ENCODE measurements around the gene DSG2.

The DSG2 gene

DNA sequence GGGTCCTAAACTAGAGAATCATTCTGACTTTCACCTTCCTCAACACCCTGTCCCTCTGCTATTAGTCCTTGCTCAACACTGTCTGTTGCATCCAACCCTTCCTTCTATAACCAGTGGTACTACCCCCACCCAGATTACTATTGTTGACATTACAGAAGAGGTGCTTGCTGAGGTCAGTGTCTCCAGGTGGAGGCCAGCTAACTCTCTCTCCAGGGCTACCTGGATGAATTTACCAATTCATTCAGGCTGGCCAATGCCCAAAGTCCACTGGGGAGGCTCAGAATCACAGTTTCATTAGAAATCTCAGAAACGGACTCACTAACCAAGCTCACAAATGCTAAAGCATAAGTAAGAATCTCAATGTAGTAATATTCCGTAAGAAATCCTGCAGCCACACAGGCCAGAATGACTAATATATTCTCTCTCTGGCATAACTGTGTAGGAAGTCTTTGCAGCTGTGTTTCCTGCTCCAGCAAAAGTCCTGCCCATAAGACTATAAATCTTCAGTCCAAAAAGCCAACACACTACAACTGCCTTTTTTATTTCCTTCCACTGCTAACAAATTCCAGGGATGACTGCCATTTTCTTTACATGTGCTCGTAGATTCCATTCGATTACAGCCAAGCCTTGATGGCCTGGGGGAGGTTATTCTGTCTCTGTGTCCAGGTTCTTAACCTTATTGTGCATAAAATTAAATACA is 83.7 kb downstream of the DSG2 start:
- H3K4me1 Mint-ChIP-seq (ENCODE audit: low read depth) = no peaks in the 10 kb centered on the region
- DNase-seq = no peak
- no peak overlapping the region for H3K27ac Mint-ChIP-seq
- H3K4me3 Mint-ChIP-seq = no peak overlapping the region
- H3K9me3 Mint-ChIP-seq = no peaks in the 10 kb centered on the region
- no peaks in the 10 kb centered on the region for H3K36me3 Mint-ChIP-seq (ENCODE audit: low read depth)
- H3K27me3 Mint-ChIP-seq = no peaks in the 10 kb centered on the region

DNA sequence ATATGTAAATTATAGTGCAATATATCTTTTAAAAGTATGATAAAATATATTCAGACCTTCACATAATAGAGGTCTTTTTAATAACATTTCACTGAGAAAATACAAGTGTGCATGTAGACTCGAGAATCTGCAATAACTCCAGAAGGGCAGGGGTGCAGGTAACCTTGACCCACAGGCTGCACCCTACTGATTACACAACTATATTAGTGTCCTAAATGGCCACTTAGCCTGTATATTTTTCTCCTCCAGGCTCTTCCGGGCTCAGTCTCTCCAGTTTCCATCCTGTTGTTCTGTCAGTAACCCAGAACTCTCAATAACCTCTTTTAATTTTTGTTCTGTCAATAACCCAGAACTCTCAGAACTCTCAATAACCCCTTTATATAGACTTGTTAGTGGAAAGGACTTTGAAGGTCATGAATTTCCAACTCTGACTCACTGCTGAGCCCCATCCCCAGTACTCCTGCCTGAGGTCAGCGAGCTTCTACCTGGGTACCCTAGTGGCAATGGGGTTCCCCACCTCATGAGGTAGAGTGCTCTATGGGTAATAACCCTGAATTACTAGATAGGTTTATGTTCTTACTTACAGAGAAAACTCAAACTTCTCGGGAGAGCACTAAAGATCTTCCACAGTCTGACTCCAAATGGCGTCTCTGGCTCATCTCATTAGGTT is 85.3 kb downstream of the DSG2 start:
- Mint-ChIP-seq H3K4me1 (ENCODE audit: low read depth) (no peaks in the 10 kb centered on the region), H3K9me3 (no peaks in the 10 kb centered on the region), H3K36me3 (ENCODE audit: low read depth) (no peaks in the 10 kb centered on the region), H3K4me3 (no peak overlapping the region), H3K27me3 (no peaks in the 10 kb centered on the region), H3K27ac (no peak overlapping the region)
- no peak for DNase-seq

DNA sequence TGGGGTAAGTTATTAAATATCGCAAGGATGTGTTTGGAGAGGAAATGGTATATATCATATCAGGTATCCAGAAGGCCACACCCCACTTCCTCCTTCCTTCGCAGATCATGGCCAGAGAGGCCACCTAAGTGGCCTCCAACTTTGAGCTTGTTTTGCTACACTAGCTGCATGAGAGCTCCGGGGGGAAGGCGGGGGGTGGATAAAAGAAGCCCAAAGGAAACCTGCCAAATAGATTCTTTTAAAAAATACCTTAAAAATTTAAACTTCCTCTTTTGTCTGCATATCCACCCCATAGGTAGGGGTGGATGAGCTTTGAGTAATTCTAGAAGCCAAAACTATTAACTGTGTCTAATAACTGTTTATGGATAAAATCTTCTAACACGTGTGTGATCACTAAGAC is 88.0 kb downstream of the DSG2 start:
- Mint-ChIP-seq H3K27me3 (peaks cover 7% of the 10 kb centered on the region), H3K27ac (no peak overlapping the region), H3K4me1 (ENCODE audit: low read depth) (no peaks in the 10 kb centered on the region), H3K4me3 (no peak overlapping the region), H3K36me3 (ENCODE audit: low read depth) (no peaks in the 10 kb centered on the region), H3K9me3 (no peaks in the 10 kb centered on the region)
- DNase-seq = no peak

DNA sequence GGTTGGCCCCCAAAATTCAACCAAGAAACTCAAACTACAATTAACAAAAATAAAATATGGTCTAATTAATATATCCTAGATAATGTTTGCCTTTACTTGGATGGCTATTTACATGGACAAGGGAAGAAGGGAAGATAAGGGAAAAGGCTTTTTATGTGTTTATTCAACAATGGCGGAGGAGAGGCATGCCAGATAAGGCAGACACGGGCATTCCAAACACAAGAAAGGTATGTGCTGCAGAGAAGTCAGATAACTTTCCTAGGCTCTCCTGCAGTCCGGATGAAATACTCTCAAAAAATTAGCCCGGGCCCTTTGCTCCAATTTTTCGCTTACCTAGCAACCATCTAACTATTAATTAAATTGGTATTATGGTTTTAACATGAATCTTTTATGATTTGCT is 88.6 kb downstream of the DSG2 start:
- no peak overlapping the region for H3K4me3 Mint-ChIP-seq
- DNase-seq = no peak
- H3K27me3 Mint-ChIP-seq = peaks cover 12% of the 10 kb centered on the region
- no peaks in the 10 kb centered on the region for H3K4me1 Mint-ChIP-seq (ENCODE audit: low read depth)
- no peaks in the 10 kb centered on the region for H3K36me3 Mint-ChIP-seq (ENCODE audit: low read depth)
- H3K9me3 Mint-ChIP-seq = no peaks in the 10 kb centered on the region
- H3K27ac Mint-ChIP-seq = no peak overlapping the region

DNA sequence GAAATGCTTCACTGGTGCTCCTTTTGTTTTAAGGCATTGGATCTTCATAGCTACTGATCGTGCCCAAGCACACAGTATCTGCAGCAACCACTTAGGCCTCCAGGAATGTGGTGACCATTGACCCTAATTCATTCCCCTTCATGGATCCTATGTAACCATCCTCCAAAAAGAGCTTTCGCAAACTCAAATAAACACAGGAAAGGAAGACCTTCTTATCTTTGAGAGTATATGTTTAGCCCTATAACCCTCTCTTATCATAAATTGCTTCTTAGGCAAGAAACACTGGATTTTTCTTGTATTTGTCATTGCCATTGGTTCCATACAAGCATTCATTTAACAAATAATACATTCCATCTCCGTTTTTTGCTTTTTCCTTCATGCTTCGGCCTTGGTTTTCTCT is 89.6 kb downstream of the DSG2 start:
- Mint-ChIP-seq H3K4me1 (ENCODE audit: low read depth) (no peaks in the 10 kb centered on the region), H3K9me3 (no peaks in the 10 kb centered on the region), H3K27ac (no peak overlapping the region), H3K4me3 (no peak overlapping the region), H3K36me3 (ENCODE audit: low read depth) (no peaks in the 10 kb centered on the region), H3K27me3 (peaks cover 13% of the 10 kb centered on the region)
- no peak for DNase-seq

DNA sequence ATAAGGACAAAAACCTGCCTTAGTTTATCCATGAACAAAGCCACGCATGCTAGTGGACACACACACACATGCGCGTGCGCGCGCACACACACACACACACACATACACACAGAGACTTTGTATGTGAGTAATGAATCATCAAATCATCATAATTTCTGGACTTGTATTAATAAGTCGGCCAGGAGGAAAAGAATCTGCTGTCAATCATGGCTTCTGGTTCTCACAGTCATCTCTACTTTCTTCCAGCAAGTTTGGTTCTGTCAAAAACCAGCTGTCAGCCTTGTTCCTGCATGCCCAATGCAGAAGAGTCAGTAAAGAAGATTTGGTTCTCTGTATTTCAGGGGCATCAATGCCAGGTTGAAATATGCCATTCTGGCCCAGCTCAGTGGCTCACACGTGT is 92.6 kb downstream of the DSG2 start:
- Mint-ChIP-seq H3K4me1 (ENCODE audit: low read depth) (no peaks in the 10 kb centered on the region), H3K4me3 (no peak overlapping the region), H3K9me3 (no peaks in the 10 kb centered on the region), H3K27ac (no peak overlapping the region), H3K27me3 (peaks cover 13% of the 10 kb centered on the region), H3K36me3 (ENCODE audit: low read depth) (no peaks in the 10 kb centered on the region)
- DNase-seq = no peak

DNA sequence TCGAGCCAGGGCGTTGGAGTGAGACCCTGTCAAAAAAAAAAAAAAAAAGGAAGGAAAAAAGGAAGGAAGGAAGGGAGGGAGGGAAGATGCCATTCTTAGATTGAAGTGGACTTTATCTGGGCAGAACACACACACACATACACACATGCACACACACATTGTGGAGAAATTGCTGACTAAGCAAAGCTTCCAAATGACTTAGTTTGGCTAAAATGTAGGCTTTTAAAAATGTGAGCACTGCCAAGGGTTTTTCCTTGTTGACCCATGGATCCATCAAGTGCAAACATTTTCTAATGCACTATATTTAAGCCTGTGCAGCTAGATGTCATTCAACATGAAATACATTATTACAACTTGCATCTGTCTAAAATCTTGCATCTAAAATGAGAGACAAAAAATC is 93.1 kb downstream of the DSG2 start:
- no peak for DNase-seq
- Mint-ChIP-seq H3K9me3 (no peaks in the 10 kb centered on the region), H3K4me1 (ENCODE audit: low read depth) (no peaks in the 10 kb centered on the region), H3K36me3 (ENCODE audit: low read depth) (no peaks in the 10 kb centered on the region), H3K27ac (no peak overlapping the region), H3K27me3 (peaks cover 13% of the 10 kb centered on the region), H3K4me3 (no peak overlapping the region)

DNA sequence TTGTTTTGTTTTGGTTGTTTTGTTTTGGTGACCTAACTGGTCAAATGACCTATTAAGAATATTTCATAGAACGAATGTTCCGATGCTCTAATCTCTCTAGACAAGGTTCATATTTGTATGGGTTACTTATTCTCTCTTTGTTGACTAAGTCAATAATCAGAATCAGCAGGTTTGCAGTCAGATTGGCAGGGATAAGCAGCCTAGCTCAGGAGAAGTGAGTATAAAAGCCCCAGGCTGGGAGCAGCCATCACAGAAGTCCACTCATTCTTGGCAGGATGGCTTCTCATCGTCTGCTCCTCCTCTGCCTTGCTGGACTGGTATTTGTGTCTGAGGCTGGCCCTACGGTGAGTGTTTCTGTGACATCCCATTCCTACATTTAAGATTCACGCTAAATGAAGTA is 93.7 kb downstream of the DSG2 start, which contains the start of gene TTR:
Gene TTR (plus strand): TSS at position 250 of the 400 bp plus-strand sequence. CDS start 26 bp downstream, at position 276.
- DNase-seq = no peak
- H3K27ac Mint-ChIP-seq = no peak within 1 kb of the TSS
- H3K9me3 Mint-ChIP-seq = no peaks in the 10 kb centered on the region

DNA sequence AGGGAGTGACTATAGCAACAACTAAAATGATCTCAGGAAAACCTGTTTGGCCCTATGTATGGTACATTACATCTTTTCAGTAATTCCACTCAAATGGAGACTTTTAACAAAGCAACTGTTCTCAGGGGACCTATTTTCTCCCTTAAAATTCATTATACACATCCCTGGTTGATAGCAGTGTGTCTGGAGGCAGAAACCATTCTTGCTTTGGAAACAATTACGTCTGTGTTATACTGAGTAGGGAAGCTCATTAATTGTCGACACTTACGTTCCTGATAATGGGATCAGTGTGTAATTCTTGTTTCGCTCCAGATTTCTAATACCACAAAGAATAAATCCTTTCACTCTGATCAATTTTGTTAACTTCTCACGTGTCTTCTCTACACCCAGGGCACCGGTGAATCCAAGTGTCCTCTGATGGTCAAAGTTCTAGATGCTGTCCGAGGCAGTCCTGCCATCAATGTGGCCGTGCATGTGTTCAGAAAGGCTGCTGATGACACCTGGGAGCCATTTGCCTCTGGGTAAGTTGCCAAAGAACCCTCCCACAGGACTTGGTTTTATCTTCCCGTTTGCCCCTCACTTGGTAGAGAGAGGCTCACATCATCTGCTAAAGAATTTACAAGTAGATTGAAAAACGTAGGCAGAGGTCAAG is 94.7 kb downstream of the DSG2 start:
- no peaks in the 10 kb centered on the region for H3K4me1 Mint-ChIP-seq (ENCODE audit: low read depth)
- no peaks in the 10 kb centered on the region for H3K9me3 Mint-ChIP-seq
- H3K4me3 Mint-ChIP-seq = no peak overlapping the region
- H3K27ac Mint-ChIP-seq = no peak overlapping the region
- peaks cover 13% of the 10 kb centered on the region for H3K27me3 Mint-ChIP-seq
- no peak for DNase-seq
- no peaks in the 10 kb centered on the region for H3K36me3 Mint-ChIP-seq (ENCODE audit: low read depth)

More for the DNA sequence above, 93.7 kb downstream of the DSG2 start, which contains the start of gene TTR:
- H3K4me3 Mint-ChIP-seq = no peak within 1 kb of the TSS
- peaks cover 13% of the 10 kb centered on the region for H3K27me3 Mint-ChIP-seq
- H3K4me1 Mint-ChIP-seq (ENCODE audit: low read depth) = no peaks in the 10 kb centered on the region
- no peaks in the 10 kb centered on the region for H3K36me3 Mint-ChIP-seq (ENCODE audit: low read depth)

DNA sequence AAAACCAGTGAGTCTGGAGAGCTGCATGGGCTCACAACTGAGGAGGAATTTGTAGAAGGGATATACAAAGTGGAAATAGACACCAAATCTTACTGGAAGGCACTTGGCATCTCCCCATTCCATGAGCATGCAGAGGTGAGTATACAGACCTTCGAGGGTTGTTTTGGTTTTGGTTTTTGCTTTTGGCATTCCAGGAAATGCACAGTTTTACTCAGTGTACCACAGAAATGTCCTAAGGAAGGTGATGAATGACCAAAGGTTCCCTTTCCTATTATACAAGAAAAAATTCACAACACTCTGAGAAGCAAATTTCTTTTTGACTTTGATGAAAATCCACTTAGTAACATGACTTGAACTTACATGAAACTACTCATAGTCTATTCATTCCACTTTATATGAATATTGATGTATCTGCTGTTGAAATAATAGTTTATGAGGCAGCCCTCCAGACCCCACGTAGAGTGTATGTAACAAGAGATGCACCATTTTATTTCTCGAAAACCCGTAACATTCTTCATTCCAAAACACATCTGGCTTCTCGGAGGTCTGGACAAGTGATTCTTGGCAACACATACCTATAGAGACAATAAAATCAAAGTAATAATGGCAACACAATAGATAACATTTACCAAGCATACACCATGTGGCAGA is 97.3 kb downstream of the DSG2 start:
- Mint-ChIP-seq H3K27ac (no peak overlapping the region), H3K36me3 (ENCODE audit: low read depth) (no peaks in the 10 kb centered on the region), H3K9me3 (no peaks in the 10 kb centered on the region), H3K4me1 (ENCODE audit: low read depth) (no peaks in the 10 kb centered on the region), H3K4me3 (no peak overlapping the region), H3K27me3 (peaks cover 12% of the 10 kb centered on the region)
- no peak for DNase-seq

DNA sequence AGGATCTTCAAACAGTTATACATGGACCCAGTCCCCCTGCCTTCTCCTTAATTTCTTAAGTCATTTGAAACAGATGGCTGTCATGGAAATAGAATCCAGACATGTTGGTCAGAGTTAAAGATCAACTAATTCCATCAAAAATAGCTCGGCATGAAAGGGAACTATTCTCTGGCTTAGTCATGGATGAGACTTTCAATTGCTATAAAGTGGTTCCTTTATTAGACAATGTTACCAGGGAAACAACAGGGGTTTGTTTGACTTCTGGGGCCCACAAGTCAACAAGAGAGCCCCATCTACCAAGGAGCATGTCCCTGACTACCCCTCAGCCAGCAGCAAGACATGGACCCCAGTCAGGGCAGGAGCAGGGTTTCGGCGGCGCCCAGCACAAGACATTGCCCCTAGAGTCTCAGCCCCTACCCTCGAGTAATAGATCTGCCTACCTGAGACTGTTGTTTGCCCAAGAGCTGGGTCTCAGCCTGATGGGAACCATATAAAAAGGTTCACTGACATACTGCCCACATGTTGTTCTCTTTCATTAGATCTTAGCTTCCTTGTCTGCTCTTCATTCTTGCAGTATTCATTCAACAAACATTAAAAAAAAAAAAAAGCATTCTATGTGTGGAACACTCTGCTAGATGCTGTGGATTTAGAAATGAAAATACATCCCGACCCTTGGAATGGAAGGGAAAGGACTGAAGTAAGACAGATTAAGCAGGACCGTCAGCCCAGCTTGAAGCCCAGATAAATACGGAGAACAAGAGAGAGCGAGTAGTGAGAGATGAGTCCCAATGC is 98.3 kb downstream of the DSG2 start:
- Mint-ChIP-seq H3K27ac (no peak overlapping the region), H3K36me3 (ENCODE audit: low read depth) (no peaks in the 10 kb centered on the region), H3K4me3 (no peak overlapping the region), H3K9me3 (no peaks in the 10 kb centered on the region), H3K4me1 (ENCODE audit: low read depth) (no peaks in the 10 kb centered on the region), H3K27me3 (peaks cover 4% of the 10 kb centered on the region)
- no peak for DNase-seq

DNA sequence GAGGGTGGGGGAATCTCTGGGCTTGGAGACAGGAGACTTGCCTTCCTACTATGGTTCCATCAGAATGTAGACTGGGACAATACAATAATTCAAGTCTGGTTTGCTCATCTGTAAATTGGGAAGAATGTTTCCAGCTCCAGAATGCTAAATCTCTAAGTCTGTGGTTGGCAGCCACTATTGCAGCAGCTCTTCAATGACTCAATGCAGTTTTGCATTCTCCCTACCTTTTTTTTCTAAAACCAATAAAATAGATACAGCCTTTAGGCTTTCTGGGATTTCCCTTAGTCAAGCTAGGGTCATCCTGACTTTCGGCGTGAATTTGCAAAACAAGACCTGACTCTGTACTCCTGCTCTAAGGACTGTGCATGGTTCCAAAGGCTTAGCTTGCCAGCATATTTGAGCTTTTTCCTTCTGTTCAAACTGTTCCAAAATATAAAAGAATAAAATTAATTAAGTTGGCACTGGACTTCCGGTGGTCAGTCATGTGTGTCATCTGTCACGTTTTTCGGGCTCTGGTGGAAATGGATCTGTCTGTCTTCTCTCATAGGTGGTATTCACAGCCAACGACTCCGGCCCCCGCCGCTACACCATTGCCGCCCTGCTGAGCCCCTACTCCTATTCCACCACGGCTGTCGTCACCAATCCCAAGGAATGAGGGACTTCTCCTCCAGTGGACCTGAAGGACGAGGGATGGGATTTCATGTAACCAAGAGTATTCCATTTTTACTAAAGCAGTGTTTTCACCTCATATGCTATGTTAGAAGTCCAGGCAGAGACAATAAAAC is 100.2 kb downstream of the DSG2 start:
- no peak overlapping the region for H3K27ac Mint-ChIP-seq
- H3K4me3 Mint-ChIP-seq = no peak overlapping the region
- no peaks in the 10 kb centered on the region for H3K9me3 Mint-ChIP-seq
- H3K36me3 Mint-ChIP-seq (ENCODE audit: low read depth) = no peaks in the 10 kb centered on the region
- no peaks in the 10 kb centered on the region for H3K27me3 Mint-ChIP-seq
- peaks cover under 1% of the 10 kb centered on the region for H3K4me1 Mint-ChIP-seq (ENCODE audit: low read depth)
- DNase-seq = no peak
